Measurements from ENCODE around the gene ARMC5.

GRCh38 chr16:31471241-31471874, 12.1 kb downstream of the ARMC5 start:
- TF ChIP-seq POLR2AphosphoS5 (IDR thresholded peaks at IDR 0.05) (no peak), CTCF (IDR thresholded peaks at IDR 0.05) (no peak)
